Erythroblast (primary cell): ENCODE measurements around the gene ZBTB49.

Experiments used
- GATA1 ChIP-seq: IDR thresholded peaks from 2 replicates; pipeline ENCODE4 v1.6.1; 2011; ENCODE audit warnings: low read depth, mild to moderate bottlenecking, control low read depth, low read length, moderate library complexity
- POLR2A ChIP-seq: IDR thresholded peaks from 2 replicates; pipeline ENCODE4 v1.6.1; 2011; ENCODE audit warnings: mild to moderate bottlenecking, low read length

- TF ChIP-seq POLR2A (no peak), GATA1 (no peak)
Measured at GRCh38 chr4:4316150-4316495, 26.1 kb downstream of the ZBTB49 start.
